ENCODE measurements around the gene TSPAN1. TPM values are rescaled to one million over a fixed set of nuclear protein-coding genes. Genes with fewer than 3 reads are reported as not detected.
"Not testable (repeated sequence)": the region's sequence is repeated elsewhere in the genome, so short reads cannot be mapped to it uniquely, and the experiment has no call there.

TSPAN1 gene
- total RNA-seq, 2 donors from 2014 or later, result not detected

DNA sequence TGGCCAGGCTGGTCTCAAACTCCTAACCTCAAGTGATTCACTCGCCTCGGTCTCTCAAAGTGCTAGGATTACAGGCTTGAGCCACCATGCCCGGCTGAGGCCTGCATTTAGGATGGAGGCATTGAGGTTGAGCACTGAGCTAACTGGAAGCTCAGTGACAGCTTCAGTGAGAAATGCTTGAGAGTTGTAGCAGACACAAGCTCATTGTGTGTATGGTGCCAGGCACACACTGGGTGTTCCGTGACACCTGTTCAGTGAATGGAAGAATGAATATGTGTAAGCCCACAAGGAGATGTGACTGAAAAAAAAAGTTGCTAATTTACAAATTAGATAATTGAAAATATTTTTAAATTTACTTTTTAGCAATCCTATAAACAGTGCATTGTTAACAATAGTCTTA lies 50.1 kb downstream of the TSPAN1 start:
- H3K27ac Mint-ChIP-seq, result no peak overlapping the region
- Histone ChIP-seq H3K27ac (ENCODE audit: low read depth, low read length) (no peak overlapping the region), H3K4me1 (ENCODE audit: control insufficient read depth, insufficient read depth, low read length) (peaks cover 2% of the 10 kb centered on the region), H3K36me3 (ENCODE audit: control insufficient read depth, insufficient read depth, low read length) (no peaks in the 10 kb centered on the region), H3K9me3 (ENCODE audit: control insufficient read depth, low read length) (no peaks in the 10 kb centered on the region), H3K9ac (ENCODE audit: extremely low read depth, low read length, poor library complexity, severe bottlenecking) (no peak overlapping the region), H3K4me3 (ENCODE audit: low read length) (no peak overlapping the region), H3K27me3 (ENCODE audit: control insufficient read depth, insufficient read depth, low read length, poor library complexity, severe bottlenecking) (no peaks in the 10 kb centered on the region)
- TF ChIP-seq, protein P1, sequence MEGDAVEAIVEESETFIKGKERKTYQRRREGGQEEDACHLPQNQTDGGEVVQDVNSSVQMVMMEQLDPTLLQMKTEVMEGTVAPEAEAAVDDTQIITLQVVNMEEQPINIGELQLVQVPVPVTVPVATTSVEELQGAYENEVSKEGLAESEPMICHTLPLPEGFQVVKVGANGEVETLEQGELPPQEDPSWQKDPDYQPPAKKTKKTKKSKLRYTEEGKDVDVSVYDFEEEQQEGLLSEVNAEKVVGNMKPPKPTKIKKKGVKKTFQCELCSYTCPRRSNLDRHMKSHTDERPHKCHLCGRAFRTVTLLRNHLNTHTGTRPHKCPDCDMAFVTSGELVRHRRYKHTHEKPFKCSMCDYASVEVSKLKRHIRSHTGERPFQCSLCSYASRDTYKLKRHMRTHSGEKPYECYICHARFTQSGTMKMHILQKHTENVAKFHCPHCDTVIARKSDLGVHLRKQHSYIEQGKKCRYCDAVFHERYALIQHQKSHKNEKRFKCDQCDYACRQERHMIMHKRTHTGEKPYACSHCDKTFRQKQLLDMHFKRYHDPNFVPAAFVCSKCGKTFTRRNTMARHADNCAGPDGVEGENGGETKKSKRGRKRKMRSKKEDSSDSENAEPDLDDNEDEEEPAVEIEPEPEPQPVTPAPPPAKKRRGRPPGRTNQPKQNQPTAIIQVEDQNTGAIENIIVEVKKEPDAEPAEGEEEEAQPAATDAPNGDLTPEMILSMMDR (conservative IDR thresholded peaks at IDR 0.05), result no peak
- H3K36me3 Mint-ChIP-seq (ENCODE audit: low read depth), result no peaks in the 10 kb centered on the region
- H3K27me3 Mint-ChIP-seq (ENCODE audit: insufficient read depth), result no peaks in the 10 kb centered on the region
- peaks cover 25% of the 10 kb centered on the region for H3K4me1 Mint-ChIP-seq
- H3K4me3 Mint-ChIP-seq, result no peak overlapping the region
- no peaks in the 10 kb centered on the region for H3K9me3 Mint-ChIP-seq
- DNase-seq, result no peak
- 89 to 95% methylated on average over 4 of the region's 4 CpGs for WGBS, 2 experiments (ENCODE audit: insufficient coverage in 1 of 2, insufficient read length in 1 of 2)

DNA sequence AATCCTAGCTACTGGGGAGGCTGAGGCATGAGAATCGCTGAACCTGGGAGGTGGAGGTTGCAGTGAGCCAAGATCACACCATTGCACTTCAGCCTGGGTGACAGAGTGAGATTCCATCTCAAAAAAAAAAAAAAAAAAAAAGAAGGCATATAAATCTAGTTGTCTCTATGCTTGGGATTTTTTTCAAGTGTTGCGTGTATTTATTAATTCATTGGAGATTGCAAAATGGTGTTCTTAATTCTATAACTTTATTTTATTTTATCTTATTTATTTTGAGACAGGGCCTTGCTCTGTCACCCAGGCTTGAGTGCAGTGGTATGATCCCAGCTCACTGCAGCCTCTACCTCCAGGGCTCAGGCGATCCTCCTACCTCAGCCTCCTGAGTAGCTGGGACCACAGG lies 56.3 kb downstream of the TSPAN1 start:
- H3K27ac Mint-ChIP-seq; H3K27ac ChIP-seq (ENCODE audit: low read depth, low read length); H3K27me3 Mint-ChIP-seq (ENCODE audit: insufficient read depth); DNase-seq; H3K4me3 Mint-ChIP-seq; H3K4me1 Mint-ChIP-seq; H3K4me1 ChIP-seq (ENCODE audit: control insufficient read depth, insufficient read depth, low read length); H3K36me3 ChIP-seq (ENCODE audit: control insufficient read depth, insufficient read depth, low read length); H3K9me3 ChIP-seq (ENCODE audit: control insufficient read depth, low read length); H3K9ac ChIP-seq (ENCODE audit: extremely low read depth, low read length, poor library complexity, severe bottlenecking); H3K27me3 ChIP-seq (ENCODE audit: control insufficient read depth, insufficient read depth, low read length, poor library complexity, severe bottlenecking); H3K36me3 Mint-ChIP-seq (ENCODE audit: low read depth); H3K9me3 Mint-ChIP-seq; H3K4me3 ChIP-seq (ENCODE audit: low read length): not testable (repeated sequence)
- WGBS, 2 experiments (ENCODE audit: insufficient coverage in 1 of 2, insufficient read length in 1 of 2), result 96% methylated on average over 2 of the region's 3 CpGs; no CpG with 5 or more reads in 1 of the 2 experiments

Other genes with a start within 250 kb of the TSPAN1 start
- gene PIK3R3, start 42.5 kb upstream of the TSPAN1 start, total RNA-seq, result 10 to 100 TPM; 18.4 to 19.0 TPM
- not detected for gene P3R3URF, start 1.4 kb downstream of the TSPAN1 start, total RNA-seq
- gene POMGNT1, start 23.3 kb downstream of the TSPAN1 start, total RNA-seq, result 100 to 1,000 TPM; 101 TPM
- gene LURAP1, start 28.2 kb downstream of the TSPAN1 start, total RNA-seq, result 1 to 10 TPM; 3.5 to 6.0 TPM
- 10 to 100 TPM; 38.6 to 58.3 TPM for gene RAD54L, start 72.7 kb downstream of the TSPAN1 start, total RNA-seq
- 10 to 100 TPM; 74.2 to 88.9 TPM for gene LRRC41, start 128.5 kb downstream of the TSPAN1 start, total RNA-seq
- 100 to 1,000 TPM; 375 to 400 TPM for gene UQCRH, start 128.6 kb downstream of the TSPAN1 start, total RNA-seq
- gene NSUN4, start 165.7 kb downstream of the TSPAN1 start, total RNA-seq, result 10 to 100 TPM; 16.3 to 19.0 TPM
- 10 to 100 TPM; 27.1 to 56.6 TPM for gene FAAH, start 219.2 kb downstream of the TSPAN1 start, total RNA-seq

Measured in endodermal cell (in vitro differentiated cells).